Eye (tissue), 1 donor: ENCODE results near the gene OOSP4B.
"Not testable (repeated sequence)": the region's sequence is repeated elsewhere in the genome, so short reads cannot be mapped to it uniquely, and the experiment has no call there.

ENCODE experiments used
- DNase-seq: peaks from one replicate; pipeline ENCODE4 v3.0.0-alpha.2; 2015

OOSP4B gene

GRCh38 chr11:60064111-60064510, 47.1 kb downstream of the OOSP4B start:
- DNase-seq, result no peak

- no peak for DNase-seq
These were observed 48.8 kb downstream of the OOSP4B start for GRCh38 chr11:60065801-60066200.

GRCh38 chr11:60069450-60069849, 52.5 kb downstream of the OOSP4B start:
- no peak for DNase-seq

- not testable (repeated sequence) for DNase-seq
These were observed 54.7 kb downstream of the OOSP4B start for GRCh38 chr11:60071644-60072043.

- DNase-seq, result no peak
These were observed 60.3 kb downstream of the OOSP4B start for GRCh38 chr11:60077216-60077817.

GRCh38 chr11:60077981-60078380, 61.0 kb downstream of the OOSP4B start:
- DNase-seq, result no peak

- DNase-seq, result no peak
These were observed 61.8 kb downstream of the OOSP4B start for GRCh38 chr11:60078745-60079144.

GRCh38 chr11:60080535-60080934, 63.6 kb downstream of the OOSP4B start:
- no peak for DNase-seq
